ENCODE results near the gene RAE1.
A peak's percentile ranks its signal among the peaks of the same experiment; 100 is the strongest.
"Not testable (repeated sequence)": the region's sequence is repeated elsewhere in the genome, so short reads cannot be mapped to it uniquely, and the experiment has no call there.

Gene RAE1

DNA sequence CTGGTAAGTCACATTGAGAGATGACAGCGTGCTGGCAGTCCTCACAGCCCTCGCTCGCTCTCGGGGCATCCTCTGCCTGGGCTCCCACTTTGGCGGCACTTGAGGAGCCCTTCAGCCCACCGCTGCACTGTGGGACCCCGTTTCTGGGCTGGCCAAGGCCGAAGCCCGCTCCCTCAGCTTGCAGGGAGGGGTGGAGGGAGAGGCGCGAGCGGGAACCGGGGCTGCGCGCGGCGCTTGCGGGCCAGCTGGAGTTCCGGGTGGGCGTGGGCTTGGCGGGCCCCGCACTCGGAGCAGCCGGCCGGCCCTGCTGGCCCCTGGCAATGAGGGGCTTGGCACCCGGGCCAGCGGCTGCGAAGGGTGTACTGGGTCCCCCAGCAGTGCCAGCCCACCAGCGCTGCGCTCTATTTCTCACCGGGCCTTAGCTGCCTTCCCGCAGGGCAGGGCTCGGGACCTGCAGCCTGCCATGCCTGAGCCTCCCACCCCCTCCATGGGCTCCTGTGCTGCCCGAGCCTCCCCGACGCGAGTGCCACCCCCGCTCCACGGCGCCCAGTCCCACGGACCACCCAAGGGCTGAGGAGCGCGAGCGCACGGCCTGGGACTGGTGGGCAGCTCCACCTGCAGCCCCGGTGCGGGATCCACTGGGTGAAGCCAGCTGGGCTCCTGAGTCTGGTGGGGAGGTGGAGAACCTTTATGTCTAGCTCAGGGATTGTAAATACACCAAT is 2.7 kb upstream of the RAE1 start:
- H3K4me1 Mint-ChIP-seq: peaks cover 21% of the 10 kb centered on the region
- H3K36me3 Mint-ChIP-seq, H3K4me3 Mint-ChIP-seq, H3K9me3 Mint-ChIP-seq, H3K27me3 Mint-ChIP-seq, H3K27ac Mint-ChIP-seq: not testable (repeated sequence)

DNA sequence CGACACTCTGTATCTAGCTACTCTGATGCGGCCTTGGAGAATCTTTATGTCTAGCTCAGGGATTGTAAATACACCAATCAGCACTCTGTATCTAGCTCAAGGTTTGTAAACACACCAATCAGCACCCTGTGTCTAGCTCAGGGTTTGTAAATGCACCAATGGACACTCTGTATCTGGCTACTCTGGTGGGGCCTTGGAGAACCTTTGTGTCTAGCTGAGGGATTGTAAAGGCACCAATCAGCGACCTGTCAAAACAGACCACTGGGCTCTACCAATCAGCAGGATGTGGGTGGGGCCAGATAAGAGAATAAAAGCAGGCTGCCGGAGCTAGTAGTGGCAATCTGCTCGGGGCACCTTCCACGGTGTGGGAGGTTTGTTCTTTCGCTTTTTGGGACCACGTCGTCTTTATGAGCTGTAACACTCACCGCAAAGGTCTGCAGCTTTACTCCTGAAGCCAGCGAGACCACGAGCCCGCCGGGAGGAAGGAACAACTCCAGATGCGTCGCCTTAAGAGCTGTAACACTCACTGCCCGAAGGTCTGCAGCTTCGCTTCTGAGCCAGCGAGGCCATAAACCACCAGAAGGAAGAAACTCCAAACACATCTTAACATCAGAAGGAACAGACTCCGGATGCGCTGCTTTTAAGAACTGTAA is 2.0 kb upstream of the RAE1 start:
- H3K4me1 Mint-ChIP-seq: peaks cover 28% of the 10 kb centered on the region
- H3K9me3 Mint-ChIP-seq, H3K36me3 Mint-ChIP-seq, H3K27ac Mint-ChIP-seq, H3K27me3 Mint-ChIP-seq: not testable (repeated sequence)
- H3K4me3 Mint-ChIP-seq: peak overlapping the region; percentile 47

DNA sequence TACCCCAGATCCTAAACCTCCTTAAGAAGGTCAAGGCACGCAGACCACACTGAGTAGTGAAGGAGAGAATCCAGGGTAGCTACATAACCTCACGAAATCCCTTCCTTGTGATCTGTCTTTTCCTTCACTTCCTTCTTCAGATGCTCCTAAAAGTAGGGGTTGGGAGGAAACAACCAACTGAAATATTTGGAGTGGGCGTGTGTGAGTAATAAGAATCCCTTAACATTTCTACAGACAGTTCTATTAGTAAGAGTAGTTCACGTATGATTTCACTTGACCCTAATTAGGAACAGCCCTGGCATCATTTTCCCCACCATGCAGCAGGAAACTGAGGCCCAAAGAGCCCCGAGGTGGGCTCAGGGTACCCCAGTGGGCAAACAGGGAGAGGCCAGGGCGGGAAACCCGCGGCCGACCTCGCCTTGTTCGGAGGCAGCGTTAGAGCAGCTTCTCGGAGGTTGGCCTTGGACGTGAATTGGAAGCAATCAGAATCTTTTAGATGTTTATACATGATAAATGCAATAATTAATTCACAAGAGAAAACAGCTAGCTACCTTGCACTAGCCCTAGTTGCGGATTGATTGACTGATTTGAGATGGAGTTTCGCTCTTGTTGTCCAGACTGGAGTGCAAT is 859 bp upstream of the RAE1 start:
- H3K27me3 Mint-ChIP-seq: peaks cover 3% of the 10 kb centered on the region
- H3K9me3 Mint-ChIP-seq: no peaks in the 10 kb centered on the region
- H3K4me1 Mint-ChIP-seq: peaks cover 35% of the 10 kb centered on the region
- H3K4me3 Mint-ChIP-seq: peak overlapping the region; percentile 68
- peaks cover 16% of the 10 kb centered on the region for H3K36me3 Mint-ChIP-seq
- H3K27ac Mint-ChIP-seq: peak overlapping the region; percentile 35

DNA sequence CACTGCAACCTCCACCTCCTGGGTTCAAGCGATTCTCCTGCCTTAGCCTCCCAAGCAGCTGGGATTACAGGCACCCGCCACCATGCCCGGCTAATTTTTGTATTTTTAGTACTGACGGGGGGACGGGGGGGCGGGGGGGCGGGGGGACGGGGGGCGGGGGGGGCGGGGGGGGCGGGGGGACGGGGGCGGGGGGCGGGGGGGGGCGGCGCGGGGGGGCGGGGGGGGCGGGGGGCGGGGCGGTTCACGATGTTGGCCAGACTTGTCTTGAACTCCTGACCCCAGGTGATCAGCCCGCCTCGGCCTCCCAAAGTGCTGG is 371 bp upstream of the RAE1 start:
- Mint-ChIP-seq H3K4me1 (peaks cover 39% of the 10 kb centered on the region), H3K4me3 (peak overlapping the region; percentile 97), H3K27ac (peak overlapping the region; percentile 86), H3K36me3 (peaks cover 19% of the 10 kb centered on the region)
- H3K27me3 Mint-ChIP-seq, H3K9me3 Mint-ChIP-seq: not testable (repeated sequence)

DNA sequence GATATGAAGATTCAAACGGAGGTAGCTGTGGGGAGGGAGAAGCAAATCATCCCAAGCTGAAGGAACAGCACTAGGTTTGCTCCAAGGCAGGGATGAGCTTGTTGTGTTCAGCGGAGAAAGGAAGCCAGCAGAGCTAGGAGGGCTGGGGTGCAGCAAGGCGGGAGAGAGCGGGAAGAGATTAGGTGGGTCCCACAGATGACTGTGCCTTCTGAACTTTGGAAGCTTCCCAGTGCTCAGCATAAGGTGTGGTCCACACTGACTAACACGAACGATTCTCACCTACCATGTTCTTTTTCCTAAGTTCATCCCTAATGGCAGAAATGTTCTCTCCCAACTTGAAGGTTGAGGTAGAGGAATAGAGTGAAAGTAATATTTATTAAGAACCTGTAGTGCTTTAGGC is 1.2 kb downstream of the RAE1 start:
- no peak overlapping the region for H3K27ac Mint-ChIP-seq
- H3K9me3 Mint-ChIP-seq: no peaks in the 10 kb centered on the region
- H3K4me1 Mint-ChIP-seq: peaks cover 41% of the 10 kb centered on the region
- H3K27me3 Mint-ChIP-seq: peaks cover 3% of the 10 kb centered on the region
- H3K4me3 Mint-ChIP-seq: peak overlapping the region; percentile 97
- H3K36me3 Mint-ChIP-seq: peaks cover 23% of the 10 kb centered on the region

DNA sequence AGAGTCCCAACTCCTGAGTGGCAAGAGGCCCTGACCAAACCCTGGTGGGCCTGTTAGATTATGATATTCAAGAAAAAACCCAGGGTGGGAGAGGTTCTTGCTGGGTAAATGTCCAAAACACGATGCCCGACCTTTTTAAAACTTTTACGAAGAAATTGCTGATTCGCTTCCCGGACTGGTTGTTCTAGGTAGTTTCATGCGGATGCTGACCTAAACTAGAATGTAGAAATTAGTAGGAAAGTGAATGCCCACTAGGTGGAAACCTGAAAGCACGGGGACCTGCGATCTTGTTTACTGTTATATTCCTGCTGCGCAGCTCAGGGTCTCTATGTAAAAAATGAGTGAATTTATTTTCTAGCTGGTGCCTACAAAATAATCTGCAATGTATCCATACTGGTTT is 2.3 kb downstream of the RAE1 start:
- Mint-ChIP-seq H3K4me3 (peak overlapping the region; percentile 51), H3K27ac (no peak overlapping the region), H3K4me1 (peaks cover 41% of the 10 kb centered on the region), H3K27me3 (no peaks in the 10 kb centered on the region), H3K9me3 (no peaks in the 10 kb centered on the region), H3K36me3 (peaks cover 23% of the 10 kb centered on the region)

DNA sequence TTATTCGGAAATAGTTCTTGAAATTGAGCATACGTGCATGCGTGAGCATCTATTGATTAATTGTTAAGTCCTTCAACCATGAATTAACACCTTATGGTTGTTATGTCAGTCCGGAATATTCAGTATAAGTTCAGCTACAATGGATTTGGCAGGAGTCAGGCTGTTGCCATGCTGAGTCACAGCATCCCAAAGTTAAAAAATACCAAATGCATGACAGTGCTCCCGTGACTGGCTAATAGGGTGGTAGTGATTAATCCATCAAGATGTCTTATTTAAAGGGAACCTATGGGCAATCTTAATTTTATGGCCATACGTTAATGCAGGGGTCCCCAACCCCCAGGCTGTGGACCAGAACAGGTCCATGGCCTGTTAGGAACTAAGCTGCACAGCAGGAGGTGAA is 10.5 kb downstream of the RAE1 start:
- H3K4me3 Mint-ChIP-seq: no peak overlapping the region
- H3K36me3 Mint-ChIP-seq: peaks cover 13% of the 10 kb centered on the region
- no peaks in the 10 kb centered on the region for H3K27me3 Mint-ChIP-seq
- H3K4me1 Mint-ChIP-seq: peaks cover 3% of the 10 kb centered on the region
- H3K27ac Mint-ChIP-seq: no peak overlapping the region
- H3K9me3 Mint-ChIP-seq: no peaks in the 10 kb centered on the region

DNA sequence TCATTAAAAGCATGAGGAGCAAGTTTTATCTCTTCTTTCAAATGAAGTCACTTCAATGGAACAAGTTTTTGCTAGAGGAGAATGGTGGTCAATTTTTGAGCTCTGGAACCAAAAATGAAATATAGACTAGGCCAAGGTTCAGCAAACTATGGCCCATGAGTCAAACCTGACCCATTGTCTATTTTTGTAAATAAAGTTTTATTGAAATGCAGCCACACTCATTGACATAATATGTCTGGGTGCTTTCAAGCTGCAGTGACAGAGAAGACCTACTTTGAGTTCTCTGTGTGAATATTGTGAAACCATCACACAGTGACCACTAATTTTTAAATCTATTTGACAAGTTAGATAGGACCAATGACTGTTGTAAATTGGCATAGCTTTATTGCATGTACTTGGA is 13.4 kb downstream of the RAE1 start:
- no peaks in the 10 kb centered on the region for H3K9me3 Mint-ChIP-seq
- no peaks in the 10 kb centered on the region for H3K27me3 Mint-ChIP-seq
- H3K4me1 Mint-ChIP-seq: peaks cover 3% of the 10 kb centered on the region
- H3K36me3 Mint-ChIP-seq: peaks cover 15% of the 10 kb centered on the region
- no peak overlapping the region for H3K4me3 Mint-ChIP-seq
- H3K27ac Mint-ChIP-seq: no peak overlapping the region

DNA sequence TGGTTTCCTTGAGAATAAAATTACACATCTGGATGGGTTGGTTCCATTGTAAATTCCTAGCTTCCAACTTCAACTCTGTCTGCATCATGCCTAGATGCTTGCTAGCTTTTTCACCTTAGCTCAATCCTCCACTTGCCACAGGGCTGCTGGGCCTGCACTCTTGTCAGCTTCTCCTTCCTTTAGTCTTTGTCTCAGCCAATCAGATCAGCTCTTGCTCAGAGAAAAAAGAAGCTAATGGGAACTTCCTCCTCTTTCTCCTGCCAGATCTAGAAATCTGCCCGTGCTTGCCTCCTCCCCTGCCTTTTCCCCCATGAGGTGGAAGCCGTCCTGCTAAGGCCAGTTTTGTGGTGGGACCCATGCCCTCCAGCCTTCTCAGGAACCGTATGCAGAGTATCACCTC is 18.5 kb downstream of the RAE1 start:
- Mint-ChIP-seq H3K27ac (no peak overlapping the region), H3K9me3 (no peaks in the 10 kb centered on the region), H3K4me1 (peaks cover 13% of the 10 kb centered on the region), H3K36me3 (peaks cover 27% of the 10 kb centered on the region), H3K27me3 (no peaks in the 10 kb centered on the region), H3K4me3 (no peak overlapping the region)

DNA sequence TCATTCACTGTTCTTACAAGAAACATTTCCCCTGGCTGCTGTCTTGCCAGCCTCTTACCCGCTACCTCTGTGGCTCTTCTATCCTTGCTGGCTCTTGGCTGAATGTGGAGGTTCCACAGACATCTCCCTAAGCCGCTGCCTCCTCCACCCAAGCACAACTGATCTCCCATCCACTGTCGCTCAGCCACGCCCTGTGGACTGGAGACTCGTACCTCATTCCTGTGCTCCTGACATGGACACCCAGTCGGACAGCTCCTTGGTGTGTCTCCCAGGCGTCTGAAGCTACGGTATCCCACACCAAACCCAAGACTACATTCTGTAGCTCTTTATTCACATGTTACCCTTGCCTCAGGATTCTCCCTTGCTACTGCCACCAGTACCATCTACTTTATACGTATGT is 19.3 kb downstream of the RAE1 start:
- H3K9me3 Mint-ChIP-seq: no peaks in the 10 kb centered on the region
- peak overlapping the region; percentile 44 for H3K27ac Mint-ChIP-seq
- peaks cover 27% of the 10 kb centered on the region for H3K36me3 Mint-ChIP-seq
- H3K27me3 Mint-ChIP-seq: no peaks in the 10 kb centered on the region
- H3K4me3 Mint-ChIP-seq: no peak overlapping the region
- peaks cover 19% of the 10 kb centered on the region for H3K4me1 Mint-ChIP-seq

DNA sequence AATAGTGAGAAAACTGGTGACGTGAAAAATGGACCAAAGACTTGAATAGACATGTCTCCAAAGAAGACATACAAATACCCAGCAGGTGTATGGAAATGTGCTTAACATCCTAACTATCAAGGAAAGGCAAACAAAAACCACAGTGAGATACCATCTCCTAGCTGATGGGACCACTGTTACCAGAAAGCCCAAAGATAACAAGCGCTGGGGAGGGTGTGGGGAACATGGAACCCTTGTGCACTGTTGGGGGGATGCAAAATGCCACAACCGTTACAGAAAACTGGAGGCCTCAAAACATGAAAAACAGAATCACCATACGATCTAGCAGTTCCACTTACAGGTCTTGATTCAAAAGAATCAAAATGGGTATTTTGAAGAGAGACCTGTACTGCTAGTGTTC is 20.3 kb downstream of the RAE1 start:
- Mint-ChIP-seq H3K36me3 (peaks cover 26% of the 10 kb centered on the region), H3K9me3 (no peaks in the 10 kb centered on the region), H3K27ac (no peak overlapping the region), H3K27me3 (no peaks in the 10 kb centered on the region), H3K4me3 (no peak overlapping the region), H3K4me1 (peaks cover 26% of the 10 kb centered on the region)

DNA sequence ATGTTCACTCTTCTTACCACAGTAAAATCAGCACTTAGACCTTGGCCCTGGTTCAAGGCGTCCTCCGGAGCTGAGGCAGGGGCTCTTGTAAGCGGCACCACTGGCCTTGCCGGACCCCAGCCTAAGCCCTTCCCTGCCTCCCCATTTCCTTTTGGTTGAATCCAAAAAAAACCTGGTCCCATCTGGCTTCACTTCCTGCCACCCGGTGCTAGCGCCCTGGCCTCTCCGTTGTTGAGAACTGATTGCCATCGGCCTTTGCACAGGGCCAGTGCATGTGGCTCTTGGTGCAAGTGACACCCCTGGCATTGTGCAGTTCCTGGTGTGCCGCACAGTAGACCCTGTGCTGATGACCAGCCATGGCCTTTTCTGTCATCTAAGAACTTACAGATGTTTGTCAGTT is 21.1 kb downstream of the RAE1 start:
- Mint-ChIP-seq H3K4me3 (no peak overlapping the region), H3K27me3 (no peaks in the 10 kb centered on the region), H3K36me3 (peaks cover 23% of the 10 kb centered on the region), H3K27ac (no peak overlapping the region), H3K9me3 (no peaks in the 10 kb centered on the region), H3K4me1 (peaks cover 26% of the 10 kb centered on the region)

DNA sequence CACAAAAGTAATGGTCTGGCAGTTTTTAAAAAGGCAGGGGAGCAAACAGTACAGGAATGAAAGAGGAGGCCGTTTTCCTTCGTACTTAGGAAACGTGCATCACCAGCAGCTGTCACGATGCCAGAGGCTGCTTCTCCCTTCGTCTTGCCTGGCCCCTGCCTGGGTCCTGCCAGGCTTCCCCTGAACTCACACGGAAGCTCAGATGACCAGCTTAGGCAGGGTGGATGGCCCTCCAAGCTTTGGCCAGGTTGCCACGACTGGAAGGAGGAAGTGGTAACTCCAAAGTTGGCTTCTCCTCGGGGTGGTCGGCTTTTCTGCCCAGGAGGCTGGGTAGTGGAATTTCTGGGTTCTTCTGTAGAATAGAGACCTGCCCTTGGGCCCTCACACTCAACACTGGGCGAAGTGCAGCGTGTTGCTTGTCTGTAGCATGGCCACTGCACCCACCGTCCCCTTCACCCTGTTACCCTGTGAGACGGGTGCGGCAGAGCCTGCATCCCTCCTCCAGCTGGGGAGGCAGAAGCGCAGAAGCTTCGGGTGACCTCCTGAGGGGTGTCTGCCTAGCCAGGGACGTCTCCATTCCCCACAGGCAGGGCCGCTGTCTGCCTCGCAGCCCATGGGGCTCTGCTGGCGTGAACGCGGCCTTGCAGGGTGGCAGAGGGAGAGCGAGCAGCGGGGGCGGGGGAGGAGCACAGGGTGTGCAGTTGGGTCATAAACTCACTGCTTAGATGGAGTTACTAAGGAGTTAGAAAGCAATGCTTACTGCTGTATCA is 21.7 kb downstream of the RAE1 start:
- Mint-ChIP-seq H3K27me3 (no peaks in the 10 kb centered on the region), H3K4me3 (no peak overlapping the region), H3K4me1 (peaks cover 26% of the 10 kb centered on the region), H3K36me3 (peaks cover 23% of the 10 kb centered on the region), H3K9me3 (no peaks in the 10 kb centered on the region), H3K27ac (no peak overlapping the region)

DNA sequence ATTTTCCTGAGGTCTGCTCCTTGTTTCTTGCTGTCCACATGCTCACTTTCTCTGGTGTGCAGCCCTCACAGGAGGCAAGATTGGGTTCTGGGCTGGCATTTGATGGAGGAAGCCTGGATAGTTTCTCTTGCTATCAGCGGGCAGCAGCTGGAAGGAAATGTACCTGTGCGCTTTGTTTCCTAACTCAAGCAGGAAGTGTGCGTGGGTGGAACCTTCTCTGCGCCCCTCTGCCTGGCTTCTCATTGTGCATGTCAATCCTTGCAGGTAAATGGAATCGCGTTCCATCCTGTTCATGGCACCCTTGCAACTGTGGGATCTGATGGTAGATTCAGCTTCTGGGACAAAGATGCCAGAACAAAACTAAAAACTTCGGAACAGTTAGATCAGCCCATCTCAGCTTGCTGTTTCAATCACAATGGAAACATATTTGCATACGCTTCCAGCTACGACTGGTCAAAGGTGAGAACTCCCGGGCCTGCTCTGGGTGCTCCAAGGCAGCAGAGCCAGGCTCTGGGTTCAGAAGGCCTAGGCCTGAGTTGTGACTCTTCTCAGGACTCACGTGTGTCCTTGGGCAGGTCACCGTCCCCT is 23.4 kb downstream of the RAE1 start:
- no peak overlapping the region for H3K27ac Mint-ChIP-seq
- peaks cover 21% of the 10 kb centered on the region for H3K36me3 Mint-ChIP-seq
- H3K4me1 Mint-ChIP-seq: peaks cover 26% of the 10 kb centered on the region
- no peaks in the 10 kb centered on the region for H3K9me3 Mint-ChIP-seq
- no peak overlapping the region for H3K4me3 Mint-ChIP-seq
- H3K27me3 Mint-ChIP-seq: no peaks in the 10 kb centered on the region

DNA sequence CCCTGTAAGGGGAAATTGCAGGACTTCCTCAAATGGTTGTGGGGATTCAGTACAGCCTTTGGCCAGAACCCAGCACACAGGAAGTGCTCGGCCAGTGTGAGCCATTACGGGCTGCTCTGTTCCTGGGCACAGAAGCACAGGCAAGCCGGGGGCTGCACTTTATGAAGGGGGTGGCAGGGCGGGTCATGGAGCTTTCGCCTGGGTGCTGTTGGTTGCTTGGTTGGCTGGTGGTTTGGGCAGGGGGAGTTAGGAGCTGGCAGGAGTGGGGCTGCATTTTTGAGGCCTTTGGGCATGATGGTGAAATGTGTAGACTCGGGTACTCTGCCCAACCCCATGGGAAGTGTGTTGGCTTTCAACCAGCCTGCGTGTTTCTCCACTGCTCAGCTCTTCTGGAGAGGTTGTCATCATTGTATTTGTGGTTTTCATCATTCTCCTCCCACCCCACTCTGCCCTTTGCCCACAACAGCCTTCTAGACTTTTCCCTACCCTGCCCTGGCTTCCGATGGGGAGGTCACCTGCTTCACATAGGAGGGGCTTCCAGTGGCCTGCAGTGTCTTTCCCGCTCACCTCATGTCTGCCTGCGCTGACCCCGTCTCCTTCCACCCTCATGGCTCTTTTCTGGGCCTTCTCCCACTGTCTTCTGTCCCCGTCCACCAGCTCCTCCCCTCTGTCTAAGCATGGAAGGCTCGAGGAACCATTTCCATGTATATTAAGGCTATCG is 24.0 kb downstream of the RAE1 start:
- Mint-ChIP-seq H3K4me3 (peak overlapping the region; percentile 1), H3K4me1 (peaks cover 26% of the 10 kb centered on the region), H3K36me3 (peaks cover 19% of the 10 kb centered on the region), H3K27ac (peak overlapping the region; percentile 30), H3K9me3 (no peaks in the 10 kb centered on the region), H3K27me3 (no peaks in the 10 kb centered on the region)

All from activated naive CD4-positive, alpha-beta T cell treated with anti-CD3 and anti-CD28 coated beads, Interleukin-2, amount 50 U/mL, for 24 hours (primary cell).